Measurements from ENCODE around the gene TMEM132D.

DNA sequence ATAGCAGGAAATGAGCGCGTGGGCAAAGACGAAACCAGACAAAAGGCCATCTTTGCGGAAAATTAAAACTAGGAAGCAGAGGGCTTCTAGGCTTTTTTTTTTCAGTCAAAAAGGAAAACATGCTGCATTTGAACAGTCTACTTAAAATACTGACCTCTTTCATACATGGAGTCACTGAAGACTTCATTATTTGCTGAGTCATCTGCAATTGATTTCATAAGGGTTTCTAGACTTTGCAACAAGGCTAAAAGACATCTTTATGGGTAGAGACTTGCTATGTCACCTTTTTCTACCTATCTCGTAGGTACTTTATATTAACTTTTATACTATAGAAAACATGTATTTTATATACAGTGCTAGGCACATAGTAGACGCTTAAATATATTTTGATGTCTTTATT lies 238.4 kb downstream of the TMEM132D start:
- TF ChIP-seq POLR2A (IDR thresholded peaks at IDR 0.05), result no peak
- no peak for TF ChIP-seq CTCF (IDR thresholded peaks at IDR 0.05)
